ENCODE measurements around the gene ENAH. TPM values are rescaled to one million over a fixed set of nuclear protein-coding genes. Genes with fewer than 3 reads are reported as not detected.
"Not testable (repeated sequence)": the region's sequence is repeated elsewhere in the genome, so short reads cannot be mapped to it uniquely, and the experiment has no call there.

ENAH gene
- polyA plus RNA-seq, 5 donors: 169 to 253 (median 235) TPM

- DNase-seq: peak; percentile 75 to 85
Measured at GRCh38 chr1:225474986-225475820, 177.7 kb downstream of the ENAH start.

GRCh38 chr1:225474439-225474985 lies 178.4 kb downstream of the ENAH start:
- no peak for DNase-seq

GRCh38 chr1:225473676-225474438 lies 179.1 kb downstream of the ENAH start:
- not testable (repeated sequence) for DNase-seq

GRCh38 chr1:225473266-225473665 lies 179.7 kb downstream of the ENAH start:
- not testable (repeated sequence) for DNase-seq

GRCh38 chr1:225471453-225472301 lies 181.2 kb downstream of the ENAH start:
- DNase-seq: no peak

GRCh38 chr1:225471109-225471452 lies 181.8 kb downstream of the ENAH start:
- no peak for DNase-seq

GRCh38 chr1:225470211-225471108 lies 182.5 kb downstream of the ENAH start:
- DNase-seq: no peak

- no peak for DNase-seq
Measured at GRCh38 chr1:225469051-225469450, 183.9 kb downstream of the ENAH start.

GRCh38 chr1:225468270-225469020 lies 184.5 kb downstream of the ENAH start:
- DNase-seq: no peak

GRCh38 chr1:225467193-225468020 lies 185.5 kb downstream of the ENAH start:
- no peak for DNase-seq

GRCh38 chr1:225466848-225467192 lies 186.1 kb downstream of the ENAH start:
- DNase-seq: no peak

- DNase-seq: no peak
Measured at GRCh38 chr1:225465793-225466517, 187.0 kb downstream of the ENAH start.

GRCh38 chr1:225464851-225465792 lies 187.8 kb downstream of the ENAH start:
- DNase-seq: no peak

- DNase-seq: no peak
Measured at GRCh38 chr1:225462714-225463574, 190.0 kb downstream of the ENAH start.

GRCh38 chr1:225462429-225462713 lies 190.6 kb downstream of the ENAH start:
- DNase-seq: no peak

All from right lung (tissue), 5 donors.